Stimulated activated CD8-positive, alpha-beta memory T cell treated with anti-CD3 and anti-CD28 coated beads, Interleukin-2, amount 100 ng/mL, for 48 hours (primary cell): ENCODE data around the gene HOXD13.
A peak's percentile ranks its signal among the peaks of the same experiment; 100 is the strongest.

Experiments
- DNase-seq, 2 donors: peaks; one replicate each; pipeline ENCODE4 v3.0.0-alpha.2; 2020; ENCODE audit warnings: low read depth in 2 of 2

HOXD13 gene

GRCh38 chr2:176132205-176133171 lies 40.0 kb downstream of the HOXD13 start:
- DNase-seq: no peak

GRCh38 chr2:176133389-176133788 lies 40.9 kb downstream of the HOXD13 start:
- DNase-seq: no peak

GRCh38 chr2:176134035-176134434 lies 41.5 kb downstream of the HOXD13 start:
- no peak for DNase-seq

- DNase-seq: no peak
Measured at GRCh38 chr2:176135035-176135440, 42.5 kb downstream of the HOXD13 start.

GRCh38 chr2:176136374-176137251 lies 44.1 kb downstream of the HOXD13 start:
- no peak for DNase-seq

- no peak for DNase-seq
Measured at GRCh38 chr2:176137252-176137580, 44.7 kb downstream of the HOXD13 start.

- DNase-seq: no peak
Measured at GRCh38 chr2:176137906-176138305, 45.4 kb downstream of the HOXD13 start.

- no peak for DNase-seq
Measured at GRCh38 chr2:176138526-176138922, 46.0 kb downstream of the HOXD13 start.

- no peak for DNase-seq
Measured at GRCh38 chr2:176138923-176139660, 46.6 kb downstream of the HOXD13 start.

- no peak for DNase-seq
Measured at GRCh38 chr2:176139661-176140512, 47.4 kb downstream of the HOXD13 start.

GRCh38 chr2:176140513-176141317 lies 48.2 kb downstream of the HOXD13 start:
- DNase-seq: peak; percentile 59 to 64

GRCh38 chr2:176142281-176142680 lies 49.8 kb downstream of the HOXD13 start:
- DNase-seq: no peak
